ENCODE measurements around the gene CLASP1.
"Not testable (repeated sequence)": the region's sequence is repeated elsewhere in the genome, so short reads cannot be mapped to it uniquely, and the experiment has no call there.

The CLASP1 gene

GRCh38 chr2:121582272-121582671 is 67.0 kb downstream of the CLASP1 start:
- no peak for DNase-seq (ENCODE audit: low read depth in 2 of 2)

- no peak for DNase-seq (ENCODE audit: low read depth in 2 of 2)
Measured at GRCh38 chr2:121579309-121579708, 70.0 kb downstream of the CLASP1 start.

GRCh38 chr2:121577381-121577780 is 71.9 kb downstream of the CLASP1 start:
- DNase-seq (ENCODE audit: low read depth in 2 of 2) = no peak

GRCh38 chr2:121576263-121576662 is 73.0 kb downstream of the CLASP1 start:
- DNase-seq (ENCODE audit: low read depth in 2 of 2) = no peak

- DNase-seq (ENCODE audit: low read depth in 2 of 2) = no peak
Measured at GRCh38 chr2:121575800-121576199, 73.5 kb downstream of the CLASP1 start.

- DNase-seq (ENCODE audit: low read depth in 2 of 2) = no peak
Measured at GRCh38 chr2:121570667-121571055, 78.6 kb downstream of the CLASP1 start.

- DNase-seq (ENCODE audit: low read depth in 2 of 2) = no peak
Measured at GRCh38 chr2:121570036-121570666, 79.1 kb downstream of the CLASP1 start.

GRCh38 chr2:121567957-121568409 is 81.3 kb downstream of the CLASP1 start:
- DNase-seq (ENCODE audit: low read depth in 2 of 2) = no peak

GRCh38 chr2:121567452-121567851 is 81.8 kb downstream of the CLASP1 start:
- DNase-seq (ENCODE audit: low read depth in 2 of 2) = no peak

- no peak for DNase-seq (ENCODE audit: low read depth in 2 of 2)
Measured at GRCh38 chr2:121565389-121566250, 83.6 kb downstream of the CLASP1 start.

- no peak for DNase-seq (ENCODE audit: low read depth in 2 of 2)
Measured at GRCh38 chr2:121564905-121565304, 84.4 kb downstream of the CLASP1 start.

GRCh38 chr2:121563754-121564153 is 85.5 kb downstream of the CLASP1 start:
- DNase-seq (ENCODE audit: low read depth in 2 of 2) = not testable (repeated sequence)

GRCh38 chr2:121562269-121563176 is 86.7 kb downstream of the CLASP1 start:
- DNase-seq (ENCODE audit: low read depth in 2 of 2) = no peak

GRCh38 chr2:121561617-121562268 is 87.5 kb downstream of the CLASP1 start:
- no peak for DNase-seq (ENCODE audit: low read depth in 2 of 2)

GRCh38 chr2:121558329-121558728 is 90.9 kb downstream of the CLASP1 start:
- no peak for DNase-seq (ENCODE audit: low read depth in 2 of 2)

GRCh38 chr2:121555008-121555407 is 94.3 kb downstream of the CLASP1 start:
- no peak for DNase-seq (ENCODE audit: low read depth in 2 of 2)

- DNase-seq (ENCODE audit: low read depth in 2 of 2) = not testable (repeated sequence)
Measured at GRCh38 chr2:121552477-121553180, 96.6 kb downstream of the CLASP1 start.

GRCh38 chr2:121550669-121551068 is 98.6 kb downstream of the CLASP1 start:
- DNase-seq (ENCODE audit: low read depth in 2 of 2) = no peak

GRCh38 chr2:121547646-121548045 is 101.6 kb downstream of the CLASP1 start:
- no peak for DNase-seq (ENCODE audit: low read depth in 2 of 2)

- no peak for DNase-seq (ENCODE audit: low read depth in 2 of 2)
Measured at GRCh38 chr2:121545913-121546312, 103.3 kb downstream of the CLASP1 start.

- no peak for DNase-seq (ENCODE audit: low read depth in 2 of 2)
Measured at GRCh38 chr2:121545257-121545656, 104.0 kb downstream of the CLASP1 start.

All from stimulated activated CD8-positive, alpha-beta memory T cell treated with anti-CD3 and anti-CD28 coated beads, Interleukin-7, amount 100 ng/mL, for 4 hours (primary cell).